Hepatocyte (in vitro differentiated cells): Measurements from ENCODE around the gene B3GNT9.

ENCODE experiments used
- EZH2 ChIP-seq: fragments of 200-600 bp; sonication (generic); IDR thresholded peaks from 2 replicates; pipeline ENCODE4 v1.6.1; 2016; ENCODE audit warnings: antibody characterized with exemption, mild to moderate bottlenecking, borderline replicate concordance
- EZH2phosphoT487 ChIP-seq: fragments of 200-600 bp; sonication (generic); IDR thresholded peaks from one replicate; pipeline ENCODE4 v1.6.1; 2018; ENCODE audit warnings: antibody characterized with exemption, mild to moderate bottlenecking, low read depth, moderate library complexity; ENCODE audit not compliant: unreplicated experiment, severe bottlenecking
- TF ChIP-seq, protein P1 (sequence below): fragments of 200-600 bp; sonication (generic); IDR thresholded peaks from 2 replicates; pipeline ENCODE4 v1.5.1; 2016; ENCODE audit warnings: antibody characterized with exemption, mild to moderate bottlenecking; ENCODE audit not compliant: poor library complexity

DNA sequence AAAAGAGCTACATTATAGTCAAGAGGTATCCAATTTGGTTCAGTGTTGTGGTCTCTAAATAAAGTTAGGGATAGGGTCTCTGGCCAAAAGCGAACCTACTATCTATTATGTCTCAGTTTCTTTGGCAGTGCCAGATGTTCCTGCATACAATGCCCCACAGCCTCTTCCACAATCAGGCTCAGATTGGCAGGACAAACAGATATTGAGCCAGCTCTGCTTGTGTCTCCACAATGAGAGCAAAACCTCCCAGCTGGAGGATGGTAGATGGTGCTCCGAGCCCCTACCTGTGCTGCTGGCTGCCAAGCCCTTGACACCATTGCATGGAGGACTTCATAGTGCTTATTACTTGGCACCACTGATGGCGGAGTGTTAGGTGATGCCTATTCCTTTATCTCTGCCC, 21.4 kb downstream of the B3GNT9 start:
- TF ChIP-seq, protein P1, sequence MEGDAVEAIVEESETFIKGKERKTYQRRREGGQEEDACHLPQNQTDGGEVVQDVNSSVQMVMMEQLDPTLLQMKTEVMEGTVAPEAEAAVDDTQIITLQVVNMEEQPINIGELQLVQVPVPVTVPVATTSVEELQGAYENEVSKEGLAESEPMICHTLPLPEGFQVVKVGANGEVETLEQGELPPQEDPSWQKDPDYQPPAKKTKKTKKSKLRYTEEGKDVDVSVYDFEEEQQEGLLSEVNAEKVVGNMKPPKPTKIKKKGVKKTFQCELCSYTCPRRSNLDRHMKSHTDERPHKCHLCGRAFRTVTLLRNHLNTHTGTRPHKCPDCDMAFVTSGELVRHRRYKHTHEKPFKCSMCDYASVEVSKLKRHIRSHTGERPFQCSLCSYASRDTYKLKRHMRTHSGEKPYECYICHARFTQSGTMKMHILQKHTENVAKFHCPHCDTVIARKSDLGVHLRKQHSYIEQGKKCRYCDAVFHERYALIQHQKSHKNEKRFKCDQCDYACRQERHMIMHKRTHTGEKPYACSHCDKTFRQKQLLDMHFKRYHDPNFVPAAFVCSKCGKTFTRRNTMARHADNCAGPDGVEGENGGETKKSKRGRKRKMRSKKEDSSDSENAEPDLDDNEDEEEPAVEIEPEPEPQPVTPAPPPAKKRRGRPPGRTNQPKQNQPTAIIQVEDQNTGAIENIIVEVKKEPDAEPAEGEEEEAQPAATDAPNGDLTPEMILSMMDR, result no peak
- TF ChIP-seq EZH2 (no peak), EZH2phosphoT487 (no peak)
